Right lung (tissue), 5 donors: ENCODE measurements around the gene ZNF667. TPM values are rescaled to one million over a fixed set of nuclear protein-coding genes. Genes with fewer than 3 reads are reported as not detected.

Source experiments
- DNase-seq, 2 donors: peaks; one replicate each; pipeline ENCODE4 v3.0.0-alpha.2; 2013
- polyA plus RNA-seq, 5 donors: library from polyadenylated mRNA; unstranded; fragments of 120-200 nt; gene quantifications; one replicate each; pipeline versions ENCODE4 v1.2.1 to v1.2.3, GENCODE V29; 2013; ENCODE audit warnings: inconsistent platforms in 1 of 5, low replicate concordance in 1 of 5; ENCODE audit not compliant: insufficient read length in 5 of 5, insufficient read depth in 1 of 5

The ZNF667 gene
- polyA plus RNA-seq, 5 donors: 10.9 to 21.3 (median 18.7) TPM

GRCh38 chr19:56398809-56399208 is 78.3 kb downstream of the ZNF667 start:
- DNase-seq: no peak

- peak; percentile 95 to 96 for DNase-seq
These were observed 83.8 kb downstream of the ZNF667 start, which contains the start of gene ZNF582 for GRCh38 chr19:56393119-56394012. TSS of gene ZNF582 (minus strand) at chr19:56393534. CDS start at chr19:56391752, 1,782 bp downstream.

Other genes starting within 250 kb of the ZNF667 start
- gene EDDM13, start 204.6 kb downstream of the ZNF667 start, polyA plus RNA-seq: 1 to 10 TPM; 1.9 to 4.4 (median 3.5) TPM
- 10 to 100 TPM; 13.6 to 16.6 (median 15.2) TPM for gene ZSCAN5A, start 162.5 kb downstream of the ZNF667 start, polyA plus RNA-seq
- 10 to 100 TPM in 3 of 5 donors, 1 to 10 TPM in 2; 6.7 to 12.2 (median 10.2) TPM for gene ZNF582, start 83.8 kb downstream of the ZNF667 start, polyA plus RNA-seq
- gene ZNF583, start 73.0 kb downstream of the ZNF667 start, polyA plus RNA-seq: 10 to 100 TPM in 2 of 5 donors, 1 to 10 TPM in 3; 9.1 to 16.3 (median 9.9) TPM
- gene ZNF471, start 30.5 kb upstream of the ZNF667 start, polyA plus RNA-seq: 10 to 100 TPM; 16.2 to 48.0 (median 39.0) TPM
- gene ZFP28, start 61.6 kb upstream of the ZNF667 start, polyA plus RNA-seq: 10 to 100 TPM in 4 of 5 donors, 1 to 10 TPM in 1; 9.7 to 17.6 (median 15.3) TPM
- 1 to 10 TPM; 7.9 to 9.0 (median 8.1) TPM for gene ZNF470, start 90.1 kb upstream of the ZNF667 start, polyA plus RNA-seq
- gene ZNF71, start 118.0 kb upstream of the ZNF667 start, polyA plus RNA-seq: 1 to 10 TPM; 6.6 to 8.7 (median 8.3) TPM
- 1 to 10 TPM; 1.8 to 4.8 (median 3.1) TPM for gene SMIM17, start 165.8 kb upstream of the ZNF667 start, polyA plus RNA-seq
- 1 to 10 TPM; 2.5 to 5.1 (median 4.2) TPM for gene ZNF835, start 194.4 kb upstream of the ZNF667 start, polyA plus RNA-seq